ENCODE data around the gene NKTR. TPM values are rescaled to one million over a fixed set of nuclear protein-coding genes. Genes with fewer than 3 reads are reported as not detected.

The NKTR gene
- total RNA-seq, 1 donor from 2014 or later: 92.1 TPM

GRCh38 chr3:42601896-42602581 is 1.6 kb downstream of the NKTR start:
- no peak for TF ChIP-seq CTCF (IDR thresholded peaks at IDR 0.05)
- Histone ChIP-seq H3K27me3 (no peaks in the 10 kb centered on the region), H3K4me1 (peaks cover 37% of the 10 kb centered on the region), H3K27ac (peak overlapping the region; percentile 94), H3K36me3 (no peaks in the 10 kb centered on the region), H3K4me3 (peak overlapping the region; percentile 90), H3K9me3 (no peaks in the 10 kb centered on the region)
- DNase-seq (no peak), ATAC-seq (no peak)
- intact Hi-C loops (cut with DNase I): no loop called here

- intact Hi-C loops (cut with DNase I): no loop called here
- Histone ChIP-seq H3K4me1 (peaks cover 37% of the 10 kb centered on the region), H3K4me3 (no peak overlapping the region), H3K27me3 (no peaks in the 10 kb centered on the region), H3K9me3 (no peaks in the 10 kb centered on the region), H3K27ac (no peak overlapping the region), H3K36me3 (no peaks in the 10 kb centered on the region)
- no peak for DNase-seq
- no peak for TF ChIP-seq CTCF (IDR thresholded peaks at IDR 0.05)
- no peak for ATAC-seq
These were observed 2.5 kb downstream of the NKTR start for GRCh38 chr3:42602961-42603360.

- Histone ChIP-seq H3K36me3 (peaks cover 9% of the 10 kb centered on the region), H3K4me1 (peaks cover 51% of the 10 kb centered on the region), H3K4me3 (no peak overlapping the region), H3K27me3 (no peaks in the 10 kb centered on the region), H3K9me3 (no peaks in the 10 kb centered on the region), H3K27ac (no peak overlapping the region)
- intact Hi-C loops (cut with DNase I): no loop called here
- ATAC-seq: no peak
- TF ChIP-seq CTCF (IDR thresholded peaks at IDR 0.05): no peak
- no peak for DNase-seq
These were observed 5.2 kb downstream of the NKTR start for GRCh38 chr3:42605546-42606173.

- Histone ChIP-seq H3K27me3 (no peaks in the 10 kb centered on the region), H3K4me3 (no peak overlapping the region), H3K27ac (no peak overlapping the region), H3K9me3 (no peaks in the 10 kb centered on the region), H3K36me3 (peaks cover 9% of the 10 kb centered on the region), H3K4me1 (peaks cover 58% of the 10 kb centered on the region)
- ATAC-seq (no peak), DNase-seq (no peak)
- TF ChIP-seq CTCF (IDR thresholded peaks at IDR 0.05): no peak
- intact Hi-C loops (cut with DNase I): no loop called here
These were observed 8.1 kb downstream of the NKTR start for GRCh38 chr3:42608581-42608980.

GRCh38 chr3:42610976-42611375 is 10.5 kb downstream of the NKTR start:
- DNase-seq (no peak), ATAC-seq (no peak)
- no peaks in the 10 kb centered on the region for H3K9me3 ChIP-seq
- H3K36me3 ChIP-seq: peaks cover 9% of the 10 kb centered on the region
- H3K27ac ChIP-seq: peak overlapping the region; percentile 55
- H3K27me3 ChIP-seq: no peaks in the 10 kb centered on the region
- intact Hi-C loops (cut with DNase I): no loop called here
- no peak overlapping the region for H3K4me3 ChIP-seq
- TF ChIP-seq CTCF (IDR thresholded peaks at IDR 0.05): no peak
- H3K4me1 ChIP-seq: peaks cover 38% of the 10 kb centered on the region
